GM10266 (cell line): ENCODE results near the gene ATAD2B.
"Not testable (repeated sequence)": the region's sequence is repeated elsewhere in the genome, so short reads cannot be mapped to it uniquely, and the experiment has no call there.

Experiments used
- DNase-seq: peaks from one replicate; pipeline ENCODE4 v3.0.0; 2012; ENCODE audit errors: extremely low spot score
- TF ChIP-seq, protein P1 (sequence below): IDR thresholded peaks from 2 replicates; pipeline ENCODE4 v1.5.1; 2012; ENCODE audit warnings: mild to moderate bottlenecking, low read depth; ENCODE audit not compliant: control insufficient read depth, insufficient read depth; ENCODE audit errors: missing control alignments

ATAD2B gene

DNA sequence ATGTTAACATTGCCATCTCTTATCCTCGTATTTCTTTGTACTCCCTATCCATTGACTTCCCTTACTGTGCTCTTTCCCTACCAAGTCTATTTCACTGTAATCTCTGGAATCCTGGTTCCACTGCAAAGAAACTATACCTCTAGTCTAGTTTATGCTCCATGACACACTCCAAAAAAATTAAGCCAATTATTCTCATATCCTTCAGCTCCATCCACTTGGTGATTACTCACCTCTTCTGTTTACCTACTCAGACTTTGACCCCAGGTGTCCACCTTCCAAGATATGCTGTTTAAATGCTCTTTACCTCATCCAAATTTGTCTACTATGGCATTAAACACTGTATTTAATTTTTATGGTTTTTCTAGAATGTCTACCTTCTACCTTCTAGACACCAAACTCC is 137.9 kb downstream of the ATAD2B start:
- no peak for DNase-seq

DNA sequence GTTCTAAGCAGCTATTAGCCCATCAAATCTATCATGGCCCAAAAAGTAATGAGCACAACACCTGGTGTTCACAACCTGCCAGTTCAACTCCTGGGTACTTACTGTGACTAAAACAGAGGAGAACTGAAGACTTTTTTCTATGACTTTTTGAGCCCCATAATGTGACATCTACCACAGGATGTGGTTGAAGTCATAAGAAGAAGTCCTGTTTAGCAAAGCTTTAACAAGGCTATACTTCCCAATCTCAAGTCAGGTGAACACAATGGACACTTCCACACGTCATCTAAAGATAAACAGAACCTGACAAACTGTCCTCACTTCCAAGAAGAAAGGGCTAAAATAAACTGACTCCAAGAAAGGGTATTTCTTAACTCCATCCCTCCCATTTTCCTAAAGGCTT is 138.8 kb downstream of the ATAD2B start:
- peak; percentile 9 for DNase-seq
- TF ChIP-seq, protein P1, sequence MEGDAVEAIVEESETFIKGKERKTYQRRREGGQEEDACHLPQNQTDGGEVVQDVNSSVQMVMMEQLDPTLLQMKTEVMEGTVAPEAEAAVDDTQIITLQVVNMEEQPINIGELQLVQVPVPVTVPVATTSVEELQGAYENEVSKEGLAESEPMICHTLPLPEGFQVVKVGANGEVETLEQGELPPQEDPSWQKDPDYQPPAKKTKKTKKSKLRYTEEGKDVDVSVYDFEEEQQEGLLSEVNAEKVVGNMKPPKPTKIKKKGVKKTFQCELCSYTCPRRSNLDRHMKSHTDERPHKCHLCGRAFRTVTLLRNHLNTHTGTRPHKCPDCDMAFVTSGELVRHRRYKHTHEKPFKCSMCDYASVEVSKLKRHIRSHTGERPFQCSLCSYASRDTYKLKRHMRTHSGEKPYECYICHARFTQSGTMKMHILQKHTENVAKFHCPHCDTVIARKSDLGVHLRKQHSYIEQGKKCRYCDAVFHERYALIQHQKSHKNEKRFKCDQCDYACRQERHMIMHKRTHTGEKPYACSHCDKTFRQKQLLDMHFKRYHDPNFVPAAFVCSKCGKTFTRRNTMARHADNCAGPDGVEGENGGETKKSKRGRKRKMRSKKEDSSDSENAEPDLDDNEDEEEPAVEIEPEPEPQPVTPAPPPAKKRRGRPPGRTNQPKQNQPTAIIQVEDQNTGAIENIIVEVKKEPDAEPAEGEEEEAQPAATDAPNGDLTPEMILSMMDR: no peak

More for the DNA sequence above, 137.9 kb downstream of the ATAD2B start:
- TF ChIP-seq, protein P1: no peak

DNA sequence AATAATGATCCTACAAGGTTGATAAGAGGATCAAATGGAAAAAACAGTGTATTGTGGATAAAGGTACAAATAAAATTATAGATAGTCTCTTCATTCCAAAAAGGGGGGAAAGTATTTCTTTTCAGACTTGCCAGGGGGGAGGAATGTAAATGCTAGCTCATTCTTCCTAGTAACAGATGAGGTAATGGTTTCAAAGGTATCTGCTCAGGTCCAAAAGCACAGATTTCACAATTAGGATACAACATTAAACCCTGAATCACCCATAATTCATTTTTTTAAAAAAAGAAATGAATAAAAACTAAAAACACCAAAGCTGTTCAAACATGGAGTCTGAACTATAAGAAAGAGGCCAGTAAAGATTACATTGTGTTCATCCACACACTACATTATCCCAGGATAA is 142.0 kb downstream of the ATAD2B start:
- TF ChIP-seq, protein P1: no peak
- DNase-seq: no peak

DNA sequence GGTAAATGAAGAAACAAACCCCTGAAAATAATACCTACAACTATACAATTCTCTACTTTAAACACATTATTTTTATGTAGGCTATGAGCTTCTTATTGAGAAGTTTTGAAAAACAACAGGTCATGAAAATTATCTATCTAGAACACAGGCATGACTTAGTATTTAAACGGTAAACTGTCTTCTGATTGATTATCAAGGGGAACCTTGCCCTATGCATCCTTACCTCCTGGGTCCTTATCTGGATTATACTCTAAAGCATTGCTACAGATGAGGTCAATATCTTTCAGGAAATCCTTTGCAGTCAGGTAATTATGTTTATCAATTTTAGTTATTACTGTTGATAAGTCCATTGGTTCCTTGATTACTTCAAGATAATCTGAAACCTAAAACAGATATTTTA is 144.3 kb downstream of the ATAD2B start:
- TF ChIP-seq, protein P1: no peak

DNA sequence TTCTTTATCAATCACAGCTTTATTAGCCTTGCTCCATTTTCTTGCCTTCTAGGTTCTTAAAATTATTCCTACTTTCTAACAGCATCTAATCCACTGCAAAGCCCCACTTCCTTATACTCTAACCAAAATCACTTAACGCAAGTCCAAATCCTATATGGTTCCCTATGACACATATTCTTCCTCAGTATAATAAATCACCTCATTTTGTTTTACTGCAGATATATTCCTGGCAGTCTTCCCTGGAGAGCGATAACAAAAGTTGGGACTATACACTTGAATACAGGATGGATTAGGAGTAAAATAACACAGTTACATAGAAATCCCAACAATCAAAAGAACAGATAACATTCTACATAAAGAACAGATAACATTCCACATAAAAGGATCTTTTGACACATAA is 144.8 kb downstream of the ATAD2B start:
- TF ChIP-seq, protein P1: no peak
- no peak for DNase-seq

More for the DNA sequence above, 144.3 kb downstream of the ATAD2B start:
- DNase-seq: no peak

DNA sequence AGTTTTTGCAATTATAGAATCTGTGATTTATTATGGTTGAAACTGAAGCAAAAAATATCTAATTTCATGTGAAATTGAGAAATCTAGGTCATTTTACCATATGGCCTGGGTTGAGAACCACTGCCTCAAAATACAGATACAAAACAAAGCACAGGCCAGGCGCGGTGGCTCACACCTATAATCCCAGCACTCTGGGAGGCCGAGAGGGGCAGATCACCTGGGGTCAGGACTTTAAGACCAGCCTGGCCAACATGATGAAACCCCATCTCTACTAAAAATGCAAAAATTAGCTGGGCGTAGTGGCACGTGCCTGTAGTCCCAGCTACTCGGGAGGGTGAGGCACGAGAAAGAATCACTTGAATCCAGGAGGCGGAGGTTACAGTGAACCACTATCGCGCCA is 146.5 kb downstream of the ATAD2B start:
- not testable (repeated sequence) for DNase-seq

DNA sequence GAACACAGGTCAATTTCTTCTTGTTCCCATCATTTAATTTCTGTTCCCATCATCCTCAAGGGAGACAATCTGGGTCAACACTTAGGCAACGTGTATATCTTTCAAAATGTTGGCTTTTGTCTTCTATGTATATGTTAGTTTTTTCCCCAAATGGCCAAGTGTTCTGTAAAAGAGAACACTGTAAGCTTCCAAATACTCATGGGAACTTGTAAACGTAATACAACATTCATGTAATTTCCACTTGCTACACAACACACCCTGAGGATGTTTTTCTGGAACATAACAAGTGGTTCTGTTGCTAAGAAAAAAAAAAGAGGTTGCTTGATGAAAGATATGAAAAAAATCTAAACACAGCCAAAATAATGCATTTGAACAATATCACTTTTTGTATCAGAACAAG is 149.1 kb downstream of the ATAD2B start:
- no peak for DNase-seq
- TF ChIP-seq, protein P1: no peak

DNA sequence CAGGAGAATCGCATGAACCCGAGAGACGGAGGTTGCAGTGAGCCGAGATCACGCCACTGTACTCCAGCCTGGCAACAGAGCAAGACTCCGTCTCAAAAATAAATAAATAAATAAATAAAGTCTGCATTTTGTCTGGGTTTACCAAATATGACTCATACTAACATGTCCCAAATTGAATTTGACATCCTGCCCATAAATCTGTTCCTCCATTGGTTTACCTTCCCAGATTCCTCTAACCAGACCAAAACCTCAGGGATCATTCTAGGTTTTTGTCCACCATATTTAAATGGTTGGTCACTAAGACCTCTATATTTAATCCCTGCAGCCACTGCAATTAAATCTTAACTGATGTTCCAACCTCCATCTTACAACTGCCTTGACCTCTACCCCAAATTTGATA is 150.9 kb downstream of the ATAD2B start:
- DNase-seq: no peak
- TF ChIP-seq, protein P1: no peak
